CD4-positive, alpha-beta T cell treated with Interleukin-6 for 4 hours (primary cell): ENCODE measurements around the gene MRM2.

Source experiments
- DNase-seq: peaks from one replicate; pipeline ENCODE4 v3.0.0-alpha.2; 2020; ENCODE audit warnings: mixed read lengths

The MRM2 gene

GRCh38 chr7:2201686-2202360 is 40.2 kb downstream of the MRM2 start:
- no peak for DNase-seq

GRCh38 chr7:2201128-2201527 is 40.9 kb downstream of the MRM2 start:
- no peak for DNase-seq

- no peak for DNase-seq
Measured at GRCh38 chr7:2200584-2200980, 41.4 kb downstream of the MRM2 start.

GRCh38 chr7:2199956-2200583 is 41.9 kb downstream of the MRM2 start:
- no peak for DNase-seq

- DNase-seq: no peak
Measured at GRCh38 chr7:2199528-2199927, 42.5 kb downstream of the MRM2 start.

GRCh38 chr7:2198760-2199159 is 43.2 kb downstream of the MRM2 start:
- DNase-seq: no peak

- no peak for DNase-seq
Measured at GRCh38 chr7:2198206-2198605, 43.8 kb downstream of the MRM2 start.

- no peak for DNase-seq
Measured at GRCh38 chr7:2197436-2198155, 44.4 kb downstream of the MRM2 start.

GRCh38 chr7:2196381-2197378 is 45.3 kb downstream of the MRM2 start:
- no peak for DNase-seq

GRCh38 chr7:2195400-2196246 is 46.4 kb downstream of the MRM2 start:
- no peak for DNase-seq

GRCh38 chr7:2193575-2194305 is 48.3 kb downstream of the MRM2 start:
- DNase-seq: no peak

- no peak for DNase-seq
Measured at GRCh38 chr7:2192831-2193534, 49.0 kb downstream of the MRM2 start.

GRCh38 chr7:2191016-2191415 is 51.0 kb downstream of the MRM2 start:
- DNase-seq: no peak

GRCh38 chr7:2190531-2190930 is 51.5 kb downstream of the MRM2 start:
- DNase-seq: no peak

GRCh38 chr7:2186166-2186565 is 55.8 kb downstream of the MRM2 start:
- no peak for DNase-seq

- DNase-seq: no peak
Measured at GRCh38 chr7:2185715-2186114, 56.3 kb downstream of the MRM2 start.
